Central memory CD8-positive, alpha-beta T cell (primary cell): ENCODE data around the gene SP6.

Experiments used
- ATAC-seq: fragments of 150-1000 bp; cut with Tn5 transposase; replicated peaks from 2 replicates; pipeline ENCODE4 v1.10.0; 2022; ENCODE audit warnings: mild to moderate bottlenecking, moderate FRiP score, moderate number of reproducible peaks; ENCODE audit not compliant: poor library complexity, severe bottlenecking; ENCODE audit errors: extremely low read depth
- DNase-seq, 2 donors: peaks; one replicate each; pipeline ENCODE4 v3.0.0; 2021; ENCODE audit warnings: low spot score in 2 of 2
- H3K27ac Mint-ChIP-seq: one replicate; pipeline ENCODE4 v1.8.0; 2022; ENCODE audit warnings: low read depth, mild to moderate bottlenecking, moderate library complexity, mixed read lengths
- H3K27me3 Mint-ChIP-seq: one replicate; pipeline ENCODE4 v1.8.0; 2022; ENCODE audit warnings: mixed read lengths
- H3K36me3 Mint-ChIP-seq: one replicate; pipeline ENCODE4 v1.8.0; 2022; ENCODE audit warnings: mild to moderate bottlenecking, moderate library complexity, mixed read lengths; ENCODE audit not compliant: insufficient read depth
- H3K4me1 Mint-ChIP-seq: one replicate; pipeline ENCODE4 v1.8.0; 2022; ENCODE audit warnings: mixed read lengths
- H3K4me3 Mint-ChIP-seq: one replicate; pipeline ENCODE4 v1.8.0; 2022; ENCODE audit warnings: mild to moderate bottlenecking, moderate library complexity, mixed read lengths
- H3K9me3 Mint-ChIP-seq: one replicate; pipeline ENCODE4 v1.8.0; 2022; ENCODE audit warnings: mixed read lengths

The SP6 gene

GRCh38 chr17:47831934-47832327, 19.0 kb downstream of the SP6 start:
- H3K4me3 Mint-ChIP-seq = peak overlapping the region; percentile 89
- H3K36me3 Mint-ChIP-seq = peaks cover 47% of the 10 kb centered on the region
- DNase-seq = no peak
- ATAC-seq = no peak
- H3K27me3 Mint-ChIP-seq = no peaks in the 10 kb centered on the region
- H3K9me3 Mint-ChIP-seq = no peaks in the 10 kb centered on the region
- H3K27ac Mint-ChIP-seq = peak overlapping the region; percentile 95
- H3K4me1 Mint-ChIP-seq = peaks cover 64% of the 10 kb centered on the region

DNA sequence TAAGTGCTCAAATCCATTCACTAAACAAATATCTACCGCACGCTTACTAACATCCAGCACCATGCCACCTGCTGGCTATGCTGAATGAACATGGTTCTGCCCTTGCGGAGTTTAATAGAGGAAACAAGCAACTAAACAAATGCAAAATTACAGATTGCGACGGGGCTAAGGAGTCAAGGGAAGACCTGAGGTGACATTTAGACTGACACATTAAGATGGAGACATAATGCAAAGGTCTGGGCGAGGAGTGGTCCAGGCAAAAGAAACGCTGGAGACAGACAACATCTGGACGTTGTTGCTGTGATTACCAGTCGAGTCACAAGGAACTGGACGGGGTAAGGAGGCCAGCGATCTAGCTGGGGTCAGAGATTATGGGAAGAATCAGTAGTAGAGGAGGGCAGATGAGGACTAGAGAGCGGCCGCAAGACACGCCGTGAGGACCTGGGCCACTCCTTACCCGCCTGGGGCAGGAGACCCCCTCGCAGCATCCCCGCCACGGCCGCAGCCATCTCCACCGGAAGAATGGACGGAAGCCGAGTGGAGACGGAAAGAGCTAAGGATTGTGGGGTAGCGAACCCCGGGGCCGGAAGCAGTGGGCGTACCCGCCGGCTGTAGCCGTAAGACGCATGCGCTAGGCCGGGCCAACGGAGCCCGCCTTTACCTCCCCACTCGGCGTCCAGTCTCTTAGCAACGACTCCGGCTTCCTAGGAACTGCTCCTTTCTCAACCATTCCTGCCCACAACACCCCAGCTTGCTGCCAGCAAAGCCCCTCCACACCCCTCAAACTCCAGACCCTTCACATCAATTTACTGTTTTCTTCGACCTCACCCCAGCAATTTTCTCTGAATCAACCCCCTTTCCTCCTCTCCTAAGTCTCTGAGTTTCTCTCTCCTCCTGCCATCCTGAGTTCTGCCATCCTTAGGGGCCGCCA, 19.7 kb downstream of the SP6 start, which contains the start of the genes LRRC46 and MRPL10:
Gene LRRC46 (plus strand): TSS at position 668 of the 931 bp plus-strand sequence. CDS start 320 bp downstream, outside the sequence.
Gene MRPL10 (minus strand): TSS at position 539 of the 931 bp plus-strand sequence. CDS start 30 bp downstream, at position 509.
- peaks cover 53% of the 10 kb centered on the region for H3K36me3 Mint-ChIP-seq
- DNase-seq = peak; percentile 83 to 87
- peaks cover 64% of the 10 kb centered on the region for H3K4me1 Mint-ChIP-seq

DNA sequence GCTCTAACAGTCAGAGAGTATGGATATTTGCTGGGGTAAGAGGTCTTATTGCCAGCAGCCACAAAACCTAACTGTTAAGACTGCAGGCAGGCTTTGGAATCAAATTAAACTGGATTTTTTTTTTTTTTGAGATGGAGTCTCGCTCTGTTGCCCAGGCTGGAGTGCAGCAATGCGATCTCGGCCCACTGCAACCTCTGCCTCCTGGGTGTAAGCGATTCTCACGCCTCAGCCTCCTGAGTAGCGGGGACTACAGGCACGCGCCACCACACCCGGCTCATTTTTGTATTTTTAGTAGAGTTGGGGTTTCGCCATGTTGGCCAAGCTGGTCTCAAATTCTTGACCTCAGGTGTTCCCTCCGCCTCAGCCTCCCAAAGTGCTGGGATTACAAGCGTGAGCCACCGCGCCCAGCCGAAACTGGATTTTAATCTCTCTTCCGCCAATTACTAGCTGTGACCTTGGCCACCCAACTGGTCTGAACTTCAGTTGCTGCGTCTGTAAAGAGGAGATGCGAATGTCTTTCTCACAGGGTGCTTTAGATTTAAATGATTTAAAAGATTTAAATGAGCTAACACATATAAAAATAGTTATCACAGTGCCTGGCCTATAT, 20.5 kb downstream of the SP6 start:
- peak; percentile 7 for ATAC-seq
- H3K36me3 Mint-ChIP-seq = peaks cover 61% of the 10 kb centered on the region
- H3K4me1 Mint-ChIP-seq = peaks cover 60% of the 10 kb centered on the region
- H3K4me3 Mint-ChIP-seq = peak overlapping the region; percentile 89
- peak overlapping the region; percentile 95 for H3K27ac Mint-ChIP-seq
- DNase-seq = no peak
- H3K27me3 Mint-ChIP-seq = no peaks in the 10 kb centered on the region
- H3K9me3 Mint-ChIP-seq = no peaks in the 10 kb centered on the region

More for the DNA sequence above, 19.7 kb downstream of the SP6 start, which contains the start of the genes LRRC46 and MRPL10:
- ATAC-seq = peak; percentile 26
- Mint-ChIP-seq H3K27ac (peak within 1 kb of the TSS; percentile 95), H3K4me3 (peak within 1 kb of the TSS; percentile 89), H3K9me3 (no peaks in the 10 kb centered on the region), H3K27me3 (no peaks in the 10 kb centered on the region)

- peaks cover 67% of the 10 kb centered on the region for H3K36me3 Mint-ChIP-seq
- DNase-seq = peak in 1 of 2 donors; percentile 84
- ATAC-seq = peak; percentile 84
- peak overlapping the region; percentile 89 for H3K4me3 Mint-ChIP-seq
- peak overlapping the region; percentile 95 for H3K27ac Mint-ChIP-seq
- no peaks in the 10 kb centered on the region for H3K9me3 Mint-ChIP-seq
- H3K4me1 Mint-ChIP-seq = peaks cover 60% of the 10 kb centered on the region
- H3K27me3 Mint-ChIP-seq = no peaks in the 10 kb centered on the region
These were observed 21.1 kb downstream of the SP6 start for GRCh38 chr17:47829870-47830269.

DNA sequence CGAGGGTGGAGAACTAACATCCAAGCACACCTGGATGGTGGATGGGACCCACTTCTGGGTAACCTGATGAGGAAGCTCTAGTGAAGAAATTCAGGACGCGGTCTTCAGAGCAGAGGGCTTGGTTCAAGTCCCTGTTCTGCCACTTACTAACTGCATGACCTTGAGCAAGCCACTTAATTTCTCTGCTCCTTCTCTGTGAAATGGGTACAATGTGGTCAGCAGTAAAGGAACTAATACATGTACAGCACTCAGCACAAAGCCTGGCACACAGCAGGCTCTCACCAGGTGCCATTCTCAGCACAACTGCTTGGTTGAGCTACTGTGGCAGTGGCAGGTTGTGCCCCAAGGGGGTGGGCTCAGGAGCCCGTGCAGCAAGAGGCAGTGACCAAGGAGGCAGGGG, 27.4 kb downstream of the SP6 start:
- DNase-seq (no peak), ATAC-seq (no peak)
- no peaks in the 10 kb centered on the region for H3K27me3 Mint-ChIP-seq
- no peak overlapping the region for H3K4me3 Mint-ChIP-seq
- H3K4me1 Mint-ChIP-seq = peaks cover 33% of the 10 kb centered on the region
- H3K9me3 Mint-ChIP-seq = no peaks in the 10 kb centered on the region
- peaks cover 66% of the 10 kb centered on the region for H3K36me3 Mint-ChIP-seq
- peak overlapping the region; percentile 91 for H3K27ac Mint-ChIP-seq

- no peak for ATAC-seq
- peaks cover 29% of the 10 kb centered on the region for H3K4me1 Mint-ChIP-seq
- no peak for DNase-seq
- H3K36me3 Mint-ChIP-seq = peaks cover 64% of the 10 kb centered on the region
- no peaks in the 10 kb centered on the region for H3K27me3 Mint-ChIP-seq
- H3K4me3 Mint-ChIP-seq = no peak overlapping the region
- no peaks in the 10 kb centered on the region for H3K9me3 Mint-ChIP-seq
- peak overlapping the region; percentile 91 for H3K27ac Mint-ChIP-seq
These were observed 28.2 kb downstream of the SP6 start for GRCh38 chr17:47822785-47823184.

DNA sequence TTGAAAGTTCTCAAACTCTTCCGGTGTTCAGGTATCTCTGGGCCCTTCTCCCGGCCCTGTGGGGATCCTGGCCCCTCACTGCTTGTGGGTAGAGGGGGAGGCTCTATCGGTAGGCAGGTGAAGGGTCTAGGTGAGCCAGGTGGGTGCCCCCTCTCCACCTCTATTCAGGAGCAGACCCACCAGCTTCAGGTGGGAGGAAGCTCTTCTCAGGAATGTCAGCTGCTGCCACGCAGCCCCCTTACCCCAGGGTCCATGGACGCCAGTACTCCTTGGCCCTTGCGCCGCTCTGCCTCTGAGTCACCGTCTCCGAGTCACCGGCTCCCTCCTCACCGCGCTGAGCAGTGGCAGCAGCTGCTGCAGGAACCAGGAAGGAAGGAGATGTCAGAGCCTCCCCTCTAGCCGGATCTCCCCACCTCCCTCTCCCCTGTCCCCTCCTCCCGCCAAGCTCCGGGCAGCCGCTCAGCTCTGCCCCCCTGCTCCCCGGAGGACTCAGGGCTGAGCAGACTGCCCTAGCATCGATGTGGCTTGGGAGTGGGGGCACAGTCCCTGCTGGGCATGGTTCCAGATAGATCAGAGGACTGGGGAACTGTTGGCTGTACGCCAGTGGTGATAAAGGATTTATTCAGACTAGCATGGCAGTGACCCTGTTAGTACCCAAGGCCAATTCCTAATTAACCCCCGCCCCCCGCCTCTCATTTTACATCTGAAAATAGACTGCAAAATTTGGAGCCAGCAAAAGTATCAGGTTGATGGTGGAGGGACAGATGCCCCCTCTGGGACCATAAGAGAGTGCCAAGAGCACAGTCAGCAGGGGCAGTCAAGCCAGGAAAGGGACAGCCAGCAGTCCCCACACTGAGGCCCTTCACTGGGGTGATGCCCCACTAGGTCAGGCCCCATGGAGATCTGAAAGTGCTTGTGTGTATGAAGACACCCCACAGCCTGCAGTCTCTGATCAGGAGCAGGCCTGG, 29.3 kb downstream of the SP6 start, which contains the start of gene OSBPL7:
Gene OSBPL7 (minus strand): TSS at position 371 of the 968 bp plus-strand sequence. CDS start 1,516 bp downstream, outside the sequence.
- ATAC-seq (peak; percentile 97), DNase-seq (peak; percentile 59 to 71)
- Mint-ChIP-seq H3K4me3 (peak within 1 kb of the TSS; percentile 95), H3K27me3 (no peaks in the 10 kb centered on the region), H3K9me3 (no peaks in the 10 kb centered on the region), H3K36me3 (peaks cover 60% of the 10 kb centered on the region), H3K27ac (peak within 1 kb of the TSS; percentile 91), H3K4me1 (peaks cover 29% of the 10 kb centered on the region)

DNA sequence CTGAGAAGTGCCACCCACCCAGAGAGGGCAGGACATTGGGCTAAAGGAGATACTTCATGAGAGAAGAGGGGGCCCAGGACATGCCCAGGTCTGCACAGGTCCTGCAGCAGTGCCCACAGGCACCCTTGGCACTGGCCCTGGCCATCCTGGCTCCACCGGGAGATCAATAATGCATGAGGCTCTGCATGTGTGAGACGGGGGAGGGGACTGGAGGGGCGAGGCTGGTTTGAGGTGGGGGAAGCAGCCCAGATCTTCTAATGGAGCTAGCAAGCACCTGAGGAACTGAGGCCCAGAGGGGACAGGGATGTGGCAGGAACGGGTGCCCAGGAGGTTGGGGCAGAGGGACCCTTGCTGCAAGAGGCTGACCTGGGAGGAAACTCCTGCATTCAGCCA, 29.9 kb downstream of the SP6 start:
- Mint-ChIP-seq H3K27me3 (no peaks in the 10 kb centered on the region), H3K36me3 (peaks cover 59% of the 10 kb centered on the region), H3K27ac (peak overlapping the region; percentile 91), H3K4me3 (peak overlapping the region; percentile 95), H3K9me3 (no peaks in the 10 kb centered on the region), H3K4me1 (peaks cover 29% of the 10 kb centered on the region)
- DNase-seq = no peak
- no peak for ATAC-seq

GRCh38 chr17:47820033-47820789, 30.8 kb downstream of the SP6 start:
- no peaks in the 10 kb centered on the region for H3K27me3 Mint-ChIP-seq
- ATAC-seq (no peak), DNase-seq (no peak)
- peaks cover 24% of the 10 kb centered on the region for H3K4me1 Mint-ChIP-seq
- peaks cover 55% of the 10 kb centered on the region for H3K36me3 Mint-ChIP-seq
- H3K27ac Mint-ChIP-seq = peak overlapping the region; percentile 91
- H3K9me3 Mint-ChIP-seq = no peaks in the 10 kb centered on the region
- H3K4me3 Mint-ChIP-seq = peak overlapping the region; percentile 95

- ATAC-seq (no peak), DNase-seq (no peak)
- Mint-ChIP-seq H3K27ac (no peak overlapping the region), H3K27me3 (no peaks in the 10 kb centered on the region), H3K9me3 (no peaks in the 10 kb centered on the region), H3K36me3 (peaks cover 48% of the 10 kb centered on the region), H3K4me1 (peaks cover 23% of the 10 kb centered on the region), H3K4me3 (no peak overlapping the region)
These were observed 31.5 kb downstream of the SP6 start for GRCh38 chr17:47819475-47819874.

- H3K4me1 Mint-ChIP-seq = peaks cover 23% of the 10 kb centered on the region
- no peaks in the 10 kb centered on the region for H3K9me3 Mint-ChIP-seq
- no peaks in the 10 kb centered on the region for H3K27me3 Mint-ChIP-seq
- H3K27ac Mint-ChIP-seq = peak overlapping the region; percentile 33
- DNase-seq = no peak
- no peak overlapping the region for H3K4me3 Mint-ChIP-seq
- ATAC-seq = no peak
- peaks cover 42% of the 10 kb centered on the region for H3K36me3 Mint-ChIP-seq
These were observed 32.8 kb downstream of the SP6 start for GRCh38 chr17:47818002-47818695.
